Keratinocyte (primary cell): ENCODE results near the gene CENPQ. TPM values are rescaled to one million over a fixed set of nuclear protein-coding genes. Genes with fewer than 3 reads are reported as not detected.
A peak's percentile ranks its signal among the peaks of the same experiment; 100 is the strongest.

Experiments used
- DNase-seq: peaks from one replicate; pipeline ENCODE4 v3.0.0-alpha.2; 2011; ENCODE audit warnings: low read depth, missing footprints, low spot score
- FAIRE-seq: peaks from 2 replicates; lab custom pipeline; 2011; peaks lifted over from hg19 to GRCh38; lab: Jason Lieb, UNC
- H2AFZ ChIP-seq: 2 replicates; pipeline ENCODE4 v1.6.0; 2012; ENCODE audit warnings: low read length, control low read depth, inconsistent platforms; ENCODE audit not compliant: control insufficient read depth
- H3K27ac ChIP-seq: 2 replicates; pipeline ENCODE4 v1.5.1; 2011; ENCODE audit warnings: low read length; ENCODE audit not compliant: control insufficient read depth, insufficient read depth
- H3K27me3 ChIP-seq: 3 replicates; pipeline ENCODE4 v1.6.0; 2011; ENCODE audit warnings: low read length; ENCODE audit not compliant: control insufficient read depth, insufficient read depth; ENCODE audit errors: extremely low read depth
- H3K36me3 ChIP-seq, 2 experiments: 2 replicates in 1 of 2; 3 replicates in 1 of 2; pipeline ENCODE4 v1.5.1; 2011; ENCODE audit warnings: low read length in 2 of 2, mild to moderate bottlenecking in 1 of 2; ENCODE audit not compliant: control insufficient read depth in 2 of 2, insufficient read depth in 2 of 2; ENCODE audit errors: extremely low read depth in 1 of 2
- H3K4me1 ChIP-seq: 3 replicates; pipeline ENCODE4 v1.5.1; 2011; ENCODE audit warnings: low read length; ENCODE audit not compliant: control insufficient read depth, insufficient read depth; ENCODE audit errors: extremely low read depth
- H3K4me2 ChIP-seq: 3 replicates; pipeline ENCODE4 v1.6.0; 2011; ENCODE audit warnings: low read depth, low read length; ENCODE audit not compliant: control insufficient read depth, insufficient read depth; ENCODE audit errors: extremely low read depth
- H3K4me3 ChIP-seq, 3 experiments: fragments of 200-600 bp in 1 of 3; sonication (generic) in 1 of 3; 2 replicates in 2 of 3; 3 replicates in 1 of 3; pipeline ENCODE4 v1.5.1; 2011 to 2016; ENCODE audit warnings: low read length in 3 of 3, mild to moderate bottlenecking in 3 of 3, control low read depth in 2 of 3, inconsistent platforms in 1 of 3, low read depth in 1 of 3, mixed read lengths in 1 of 3, mixed run types in 1 of 3, moderate library complexity in 1 of 3; ENCODE audit not compliant: control insufficient read depth in 2 of 3, insufficient read depth in 2 of 3; ENCODE audit errors: extremely low read depth in 1 of 3
- H3K79me2 ChIP-seq: 2 replicates; pipeline ENCODE4 v1.6.0; 2012; ENCODE audit warnings: low read length; ENCODE audit not compliant: control insufficient read depth, insufficient read depth
- H3K9ac ChIP-seq: 3 replicates; pipeline ENCODE4 v1.6.0; 2011; ENCODE audit warnings: low read length; ENCODE audit not compliant: control insufficient read depth, insufficient read depth; ENCODE audit errors: extremely low read depth
- H3K9me1 ChIP-seq: 3 replicates; pipeline ENCODE4 v1.6.0; 2011; ENCODE audit warnings: low read length; ENCODE audit not compliant: control insufficient read depth, insufficient read depth; ENCODE audit errors: extremely low read depth
- H3K9me3 ChIP-seq: 2 replicates; pipeline ENCODE4 v1.5.1; 2012; ENCODE audit warnings: low read depth, low read length; ENCODE audit not compliant: control insufficient read depth
- H4K20me1 ChIP-seq: 3 replicates; pipeline ENCODE4 v1.6.0; 2011; ENCODE audit warnings: low read length; ENCODE audit not compliant: control insufficient read depth, insufficient read depth; ENCODE audit errors: extremely low read depth
- CTCF ChIP-seq, 3 experiments: IDR thresholded peaks in 1 of 3; conservative IDR thresholded peaks in 1 of 3; optimal IDR thresholded peaks in 1 of 3; 2 replicates in 2 of 3; 3 replicates in 1 of 3; pipeline versions ENCODE3 to v1.5.1; 2011; ENCODE audit warnings: low read length in 3 of 3, mild to moderate bottlenecking in 3 of 3, moderate library complexity in 2 of 3, control low read depth in 1 of 3, inconsistent platforms in 1 of 3; ENCODE audit not compliant: insufficient read depth in 2 of 3; ENCODE audit errors: extremely low read depth in 1 of 3
- EZH2 ChIP-seq: IDR thresholded peaks from one replicate; pipeline ENCODE4 v1.6.1; 2012; ENCODE audit warnings: inconsistent platforms, mild to moderate bottlenecking, low read length, moderate library complexity
- dilution Hi-C: fragments of 300-500 bp; cut with MboI; formaldehyde crosslinking; loops from one replicate; pipeline ENCODE4 v1.7.0; 2020; ENCODE audit warnings: low sequenced_read_pairs; ENCODE audit not compliant: extremely low pct_ligation_motif_present
- polyA plus RNA-seq, 5 experiments: library from polyadenylated mRNA; depleted of rRNA in 3 of 5; stranded (reverse) in 3 of 5; stranded (forward) in 1 of 5; unstranded in 1 of 5; fragments of >200 nt; gene quantifications; 1 replicate in 1 of 5; 2 replicates in 3 of 5; 3 replicates in 1 of 5; pipeline versions ENCODE4 v1.2.1 to v1.2.3, GENCODE V29; 2011 to 2012; ENCODE audit warnings: missing spikeins in 2 of 5, low read depth in 1 of 5, low replicate concordance in 1 of 5

The CENPQ gene
- polyA plus RNA-seq, 1 donor (not counting 4 experiments of a cell fraction or from before 2014, with no cell fraction given) = 7.5 TPM

GRCh38 chr6:49416195-49416594 is 47.0 kb upstream of the CENPQ start:
- H3K4me1 ChIP-seq = no peaks in the 10 kb centered on the region
- H3K27me3 ChIP-seq = no peaks in the 10 kb centered on the region
- no peak overlapping the region for H3K4me2 ChIP-seq
- no peak overlapping the region for H3K27ac ChIP-seq
- H3K9me3 ChIP-seq = no peaks in the 10 kb centered on the region
- H2AFZ ChIP-seq = no peak overlapping the region
- dilution Hi-C loops = no loop called here
- H3K79me2 ChIP-seq = no peaks in the 10 kb centered on the region
- H4K20me1 ChIP-seq = no peaks in the 10 kb centered on the region
- no peaks in the 10 kb centered on the region for H3K9me1 ChIP-seq
- FAIRE-seq (no peak), DNase-seq (no peak)
- no peak for TF ChIP-seq CTCF (optimal IDR thresholded peaks at IDR 0.05 in 1 of 3, IDR thresholded peaks at IDR 0.05 in 1 of 3, conservative IDR thresholded peaks at IDR 0.05 in 1 of 3; ENCODE audit: extremely low read depth in 1 of 3, insufficient read depth in 2 of 3, low read length in 3 of 3)
- TF ChIP-seq EZH2 = no peak
- H3K4me3 ChIP-seq = no peak overlapping the region
- no peak overlapping the region for H3K9ac ChIP-seq
- no peaks in the 10 kb centered on the region for H3K36me3 ChIP-seq

- H3K27ac ChIP-seq = no peak overlapping the region
- no peak for DNase-seq
- H2AFZ ChIP-seq = no peak overlapping the region
- H3K36me3 ChIP-seq = no peaks in the 10 kb centered on the region
- dilution Hi-C loops = no loop called here
- H3K79me2 ChIP-seq = no peaks in the 10 kb centered on the region
- H3K9me3 ChIP-seq = no peaks in the 10 kb centered on the region
- H3K9me1 ChIP-seq = no peaks in the 10 kb centered on the region
- no peak overlapping the region for H3K4me3 ChIP-seq
- no peaks in the 10 kb centered on the region for H3K27me3 ChIP-seq
- H4K20me1 ChIP-seq = no peaks in the 10 kb centered on the region
- no peak overlapping the region for H3K4me2 ChIP-seq
- no peaks in the 10 kb centered on the region for H3K4me1 ChIP-seq
- TF ChIP-seq EZH2 (no peak), CTCF (optimal IDR thresholded peaks at IDR 0.05 in 1 of 3, IDR thresholded peaks at IDR 0.05 in 1 of 3, conservative IDR thresholded peaks at IDR 0.05 in 1 of 3; ENCODE audit: extremely low read depth in 1 of 3, insufficient read depth in 2 of 3, low read length in 3 of 3) (peak in 1 of 3 experiments; percentile 27)
- no peak for FAIRE-seq
- no peak overlapping the region for H3K9ac ChIP-seq
Measured at GRCh38 chr6:49423817-49424216, 39.4 kb upstream of the CENPQ start.
